SU-DHL-6 (cell line): ENCODE measurements around the gene NTRK2.

Experiments
- H2AFZ ChIP-seq: fragments of 200-600 bp; sonication (generic); 2 replicates; pipeline ENCODE4 v1.6.1; 2014; ENCODE audit warnings: low read depth, mild to moderate bottlenecking, moderate library complexity, mixed read lengths, antibody characterized with exemption, low read length; ENCODE audit not compliant: severe bottlenecking
- H3F3A ChIP-seq: fragments of 200-600 bp; shearing (Covaris generic); 2 replicates; pipeline ENCODE4 v1.6.0; 2016; ENCODE audit warnings: antibody characterized with exemption, mild to moderate bottlenecking; ENCODE audit not compliant: insufficient read depth
- H3K27ac ChIP-seq: fragments of 200-600 bp; sonication (generic); 2 replicates; pipeline ENCODE4 v1.5.1; 2016; ENCODE audit warnings: low read depth, mild to moderate bottlenecking, low read length, moderate library complexity, mixed read lengths
- H3K27me3 ChIP-seq: fragments of 200-600 bp; sonication (generic), shearing (Covaris generic); 2 replicates; pipeline ENCODE4 v1.6.0; 2014; ENCODE audit warnings: mild to moderate bottlenecking, low read length
- H3K36me3 ChIP-seq: fragments of 200-600 bp; sonication (generic); 2 replicates; pipeline ENCODE4 v1.6.1; 2014; ENCODE audit warnings: mild to moderate bottlenecking, low read length, mixed read lengths
- H3K4me2 ChIP-seq: fragments of 300-600, 200-600 bp; shearing (Covaris generic), sonication (generic); 2 replicates; pipeline ENCODE4 v1.6.0; 2014; ENCODE audit warnings: low read length, low read depth, mild to moderate bottlenecking; ENCODE audit not compliant: poor library complexity, severe bottlenecking
- H3K4me3 ChIP-seq: fragments of 200-600 bp; sonication (generic); 2 replicates; pipeline ENCODE4 v1.5.1; 2014; ENCODE audit warnings: antibody characterized with exemption, low read length, mild to moderate bottlenecking, mixed read lengths; ENCODE audit not compliant: insufficient read depth, poor library complexity, severe bottlenecking
- H3K79me2 ChIP-seq: fragments of 200-600 bp; sonication (generic); 2 replicates; pipeline ENCODE4 v1.6.1; 2014; ENCODE audit warnings: mild to moderate bottlenecking, low read length, moderate library complexity; ENCODE audit not compliant: insufficient read depth
- H3K9ac ChIP-seq: fragments of 200-600 bp; sonication (generic); 2 replicates; pipeline ENCODE4 v1.7.0; 2014; ENCODE audit warnings: mild to moderate bottlenecking, low read length
- H3K9me2 ChIP-seq: fragments of 200-600 bp; sonication (generic); replicated peaks from 2 replicates; pipeline ENCODE4 v1.6.1; 2014; ENCODE audit warnings: low read length; ENCODE audit not compliant: insufficient read depth
- H3K9me3 ChIP-seq: fragments of 200-600 bp; sonication (generic); 2 replicates; pipeline ENCODE4 v1.6.1; 2014; ENCODE audit warnings: low read length, mixed read lengths; ENCODE audit not compliant: insufficient read depth
- H4K20me1 ChIP-seq: fragments of 200-600 bp; sonication (generic); 2 replicates; pipeline ENCODE4 v1.6.1; 2014; ENCODE audit warnings: low read depth, mild to moderate bottlenecking, antibody characterized with exemption, low read length, moderate library complexity, mixed read lengths
- CTCF ChIP-seq: fragments of 200-600 bp; sonication (generic); IDR thresholded peaks from one replicate; pipeline ENCODE4 v1.5.1; 2017; ENCODE audit warnings: antibody characterized with exemption, mild to moderate bottlenecking, low read length, moderate library complexity; ENCODE audit not compliant: insufficient read depth, poor library complexity, severe bottlenecking
- EZH2phosphoT487 ChIP-seq: fragments of 200-600 bp; sonication (generic), shearing (Covaris generic); conservative IDR thresholded peaks from 2 replicates; pipeline ENCODE4 v1.6.1; 2018; ENCODE audit warnings: mild to moderate bottlenecking, antibody characterized with exemption, low read length, moderate library complexity, mixed read lengths

Gene NTRK2

GRCh38 chr9:84988621-84989020, 319.1 kb downstream of the NTRK2 start:
- H3F3A ChIP-seq = no peaks in the 10 kb centered on the region
- H3K9ac ChIP-seq = no peak overlapping the region
- no peak overlapping the region for H3K4me2 ChIP-seq
- no peak overlapping the region for H3K27ac ChIP-seq
- no peaks in the 10 kb centered on the region for H3K79me2 ChIP-seq
- no peak overlapping the region for H2AFZ ChIP-seq
- no peaks in the 10 kb centered on the region for H3K36me3 ChIP-seq
- H3K4me3 ChIP-seq = no peak overlapping the region
- no peaks in the 10 kb centered on the region for H4K20me1 ChIP-seq
- no peaks in the 10 kb centered on the region for H3K9me3 ChIP-seq
- TF ChIP-seq CTCF (no peak), EZH2phosphoT487 (no peak)
- no peaks in the 10 kb centered on the region for H3K9me2 ChIP-seq
- no peaks in the 10 kb centered on the region for H3K27me3 ChIP-seq

GRCh38 chr9:84990416-84990815, 320.9 kb downstream of the NTRK2 start:
- Histone ChIP-seq H3K36me3 (no peaks in the 10 kb centered on the region), H3K9me3 (no peaks in the 10 kb centered on the region), H3K4me2 (no peak overlapping the region), H3F3A (no peaks in the 10 kb centered on the region), H3K9me2 (no peaks in the 10 kb centered on the region), H3K27ac (no peak overlapping the region), H3K9ac (no peak overlapping the region), H4K20me1 (no peaks in the 10 kb centered on the region), H2AFZ (no peak overlapping the region), H3K4me3 (no peak overlapping the region), H3K79me2 (no peaks in the 10 kb centered on the region), H3K27me3 (no peaks in the 10 kb centered on the region)
- TF ChIP-seq CTCF (no peak), EZH2phosphoT487 (no peak)

- Histone ChIP-seq H3K27me3 (no peaks in the 10 kb centered on the region), H3K79me2 (no peaks in the 10 kb centered on the region), H3K9me3 (no peaks in the 10 kb centered on the region), H4K20me1 (no peaks in the 10 kb centered on the region), H3K4me2 (no peak overlapping the region), H2AFZ (no peak overlapping the region), H3K9me2 (no peaks in the 10 kb centered on the region), H3K9ac (no peak overlapping the region), H3F3A (no peaks in the 10 kb centered on the region), H3K4me3 (no peak overlapping the region), H3K27ac (no peak overlapping the region), H3K36me3 (no peaks in the 10 kb centered on the region)
- TF ChIP-seq EZH2phosphoT487 = no peak
- no peak for TF ChIP-seq CTCF
Measured at GRCh38 chr9:84990850-84991513, 321.5 kb downstream of the NTRK2 start.

GRCh38 chr9:84991514-84991870, 322.0 kb downstream of the NTRK2 start:
- TF ChIP-seq EZH2phosphoT487 = no peak
- TF ChIP-seq CTCF = no peak
- no peak overlapping the region for H3K9ac ChIP-seq
- no peaks in the 10 kb centered on the region for H3K9me3 ChIP-seq
- no peak overlapping the region for H2AFZ ChIP-seq
- H3K4me3 ChIP-seq = no peak overlapping the region
- H3K4me2 ChIP-seq = no peak overlapping the region
- H3K79me2 ChIP-seq = no peaks in the 10 kb centered on the region
- no peak overlapping the region for H3K27ac ChIP-seq
- no peaks in the 10 kb centered on the region for H3F3A ChIP-seq
- H3K27me3 ChIP-seq = no peaks in the 10 kb centered on the region
- no peaks in the 10 kb centered on the region for H4K20me1 ChIP-seq
- no peaks in the 10 kb centered on the region for H3K9me2 ChIP-seq
- no peaks in the 10 kb centered on the region for H3K36me3 ChIP-seq
